Activated gamma-delta T cell treated with Interleukin-2 at 50 U/mL for 16 hours (primary cell): ENCODE results near the gene NANOS2.
A peak's percentile ranks its signal among the peaks of the same experiment; 100 is the strongest.

Experiments used
- DNase-seq: peaks from one replicate; pipeline ENCODE4 v3.0.0-alpha.2; 2020

Gene NANOS2

GRCh38 chr19:45890877-45891276 lies 23.7 kb downstream of the NANOS2 start:
- DNase-seq, result no peak

GRCh38 chr19:45889210-45889885 lies 25.2 kb downstream of the NANOS2 start:
- no peak for DNase-seq

- DNase-seq, result no peak
These were observed 27.3 kb downstream of the NANOS2 start for GRCh38 chr19:45887200-45887710.

- peak; percentile 88 for DNase-seq
These were observed 28.0 kb downstream of the NANOS2 start for GRCh38 chr19:45886427-45887199.

GRCh38 chr19:45885556-45886426 lies 28.8 kb downstream of the NANOS2 start, which contains the start of gene IRF2BP1:
IRF2BP1 (minus strand) TSS chr19:45886141; CDS start chr19:45885774, 367 bp downstream.
- peak; percentile 84 for DNase-seq

- no peak for DNase-seq
These were observed 29.7 kb downstream of the NANOS2 start for GRCh38 chr19:45884682-45885555.

- no peak for DNase-seq
These were observed 30.5 kb downstream of the NANOS2 start for GRCh38 chr19:45883881-45884681.

- DNase-seq, result no peak
These were observed 31.0 kb downstream of the NANOS2 start for GRCh38 chr19:45883586-45883880.

- peak; percentile 81 for DNase-seq
These were observed 31.7 kb downstream of the NANOS2 start for GRCh38 chr19:45882652-45883585.

- no peak for DNase-seq
These were observed 32.6 kb downstream of the NANOS2 start for GRCh38 chr19:45881909-45882528.

GRCh38 chr19:45881082-45881908 lies 33.3 kb downstream of the NANOS2 start:
- DNase-seq, result no peak

- DNase-seq, result no peak
These were observed 34.6 kb downstream of the NANOS2 start for GRCh38 chr19:45879971-45880370.

- no peak for DNase-seq
These were observed 35.5 kb downstream of the NANOS2 start for GRCh38 chr19:45879055-45879454.

- no peak for DNase-seq
These were observed 36.4 kb downstream of the NANOS2 start for GRCh38 chr19:45878043-45878794.

GRCh38 chr19:45876411-45877197 lies 38.0 kb downstream of the NANOS2 start:
- no peak for DNase-seq

GRCh38 chr19:45876161-45876410 lies 38.5 kb downstream of the NANOS2 start:
- DNase-seq, result no peak

GRCh38 chr19:45874620-45874966 lies 40.0 kb downstream of the NANOS2 start:
- DNase-seq, result no peak
